ENCODE data around the gene TMOD3.

DNA sequence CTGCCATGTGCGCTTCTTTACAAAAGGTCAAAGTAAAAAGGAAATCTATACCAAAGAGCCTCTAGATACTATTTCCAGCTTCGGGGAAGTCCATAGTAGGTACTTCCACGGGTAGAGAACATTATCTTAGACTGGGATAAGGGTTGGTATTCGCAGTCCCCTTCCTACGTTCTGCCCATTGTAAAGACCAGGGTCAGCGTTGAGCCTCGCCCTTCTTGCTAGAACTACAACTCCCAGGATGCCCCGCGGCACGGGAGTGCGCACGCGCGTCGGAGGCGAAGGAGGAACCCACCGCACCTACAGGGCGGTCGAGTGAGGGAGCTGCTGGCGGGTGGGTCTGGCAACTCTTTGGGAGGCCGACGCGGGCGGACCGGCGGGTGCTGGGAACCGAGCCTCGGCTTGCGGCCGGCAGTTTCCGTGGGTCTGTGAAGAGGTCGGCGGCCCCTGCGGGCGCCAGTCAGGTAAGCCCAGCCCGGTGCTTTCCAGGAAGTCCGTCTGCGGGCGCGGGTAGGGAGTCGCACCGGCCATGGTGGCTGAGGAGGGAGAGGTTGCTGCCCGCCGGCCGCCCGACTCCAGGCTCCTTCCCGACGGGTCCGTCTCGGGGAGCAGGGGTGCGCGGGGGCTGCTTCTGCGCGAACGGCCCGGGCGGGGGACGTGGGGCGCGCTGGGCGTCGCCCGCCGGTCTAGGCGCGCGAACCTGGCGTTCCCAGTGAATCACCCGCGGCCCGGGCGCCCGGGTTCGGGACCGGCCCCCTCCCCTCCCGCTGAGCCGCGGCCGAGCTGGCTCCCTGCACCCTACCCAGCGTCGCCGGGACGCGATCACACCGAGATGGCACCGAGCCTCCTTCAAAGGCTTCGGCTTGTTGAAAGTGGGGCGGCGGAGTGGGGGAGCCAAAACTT lies at the start of gene TMOD3:
- TF ChIP-seq, protein P1, sequence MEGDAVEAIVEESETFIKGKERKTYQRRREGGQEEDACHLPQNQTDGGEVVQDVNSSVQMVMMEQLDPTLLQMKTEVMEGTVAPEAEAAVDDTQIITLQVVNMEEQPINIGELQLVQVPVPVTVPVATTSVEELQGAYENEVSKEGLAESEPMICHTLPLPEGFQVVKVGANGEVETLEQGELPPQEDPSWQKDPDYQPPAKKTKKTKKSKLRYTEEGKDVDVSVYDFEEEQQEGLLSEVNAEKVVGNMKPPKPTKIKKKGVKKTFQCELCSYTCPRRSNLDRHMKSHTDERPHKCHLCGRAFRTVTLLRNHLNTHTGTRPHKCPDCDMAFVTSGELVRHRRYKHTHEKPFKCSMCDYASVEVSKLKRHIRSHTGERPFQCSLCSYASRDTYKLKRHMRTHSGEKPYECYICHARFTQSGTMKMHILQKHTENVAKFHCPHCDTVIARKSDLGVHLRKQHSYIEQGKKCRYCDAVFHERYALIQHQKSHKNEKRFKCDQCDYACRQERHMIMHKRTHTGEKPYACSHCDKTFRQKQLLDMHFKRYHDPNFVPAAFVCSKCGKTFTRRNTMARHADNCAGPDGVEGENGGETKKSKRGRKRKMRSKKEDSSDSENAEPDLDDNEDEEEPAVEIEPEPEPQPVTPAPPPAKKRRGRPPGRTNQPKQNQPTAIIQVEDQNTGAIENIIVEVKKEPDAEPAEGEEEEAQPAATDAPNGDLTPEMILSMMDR (conservative IDR thresholded peaks at IDR 0.05; ENCODE audit: low read length), result no peak
- TF ChIP-seq EZH2phosphoT487 (IDR thresholded peaks at IDR 0.05; ENCODE audit: borderline replicate concordance), result no peak

Measured in Loucy (cell line).